ENCODE data around the gene STIM2. TPM values are rescaled to one million over a fixed set of nuclear protein-coding genes. Genes with fewer than 3 reads are reported as not detected.

STIM2 gene
- total RNA-seq, 1 donor from 2014 or later: 51.0 TPM

GRCh38 chr4:26942871-26943270 is 82.2 kb downstream of the STIM2 start:
- H3K9me3 Mint-ChIP-seq: peaks cover 13% of the 10 kb centered on the region
- no peak for DNase-seq (ENCODE audit: low spot score in 2 of 2, unreplicated experiment in 2 of 2)
- H3K4me1 Mint-ChIP-seq: peaks cover 2% of the 10 kb centered on the region
- no peaks in the 10 kb centered on the region for H3K27me3 Mint-ChIP-seq (ENCODE audit: low read depth)
- no peak overlapping the region for H3K4me3 Mint-ChIP-seq
- TF ChIP-seq CTCF (IDR thresholded peaks at IDR 0.05; ENCODE audit: unreplicated experiment): no peak
- peaks cover 6% of the 10 kb centered on the region for H3K36me3 Mint-ChIP-seq
- H3K27ac Mint-ChIP-seq: no peak overlapping the region

GRCh38 chr4:26943391-26943790 is 82.8 kb downstream of the STIM2 start:
- no peak overlapping the region for H3K27ac Mint-ChIP-seq
- TF ChIP-seq CTCF (IDR thresholded peaks at IDR 0.05; ENCODE audit: unreplicated experiment): no peak
- peaks cover 13% of the 10 kb centered on the region for H3K9me3 Mint-ChIP-seq
- no peak for DNase-seq (ENCODE audit: low spot score in 2 of 2, unreplicated experiment in 2 of 2)
- no peak overlapping the region for H3K4me3 Mint-ChIP-seq
- H3K27me3 Mint-ChIP-seq (ENCODE audit: low read depth): no peaks in the 10 kb centered on the region
- H3K4me1 Mint-ChIP-seq: peaks cover 2% of the 10 kb centered on the region
- H3K36me3 Mint-ChIP-seq: peaks cover 6% of the 10 kb centered on the region

- Mint-ChIP-seq H3K4me3 (no peak overlapping the region), H3K9me3 (peaks cover 16% of the 10 kb centered on the region), H3K27ac (no peak overlapping the region), H3K27me3 (ENCODE audit: low read depth) (no peaks in the 10 kb centered on the region), H3K36me3 (peaks cover 8% of the 10 kb centered on the region), H3K4me1 (no peaks in the 10 kb centered on the region)
- no peak for TF ChIP-seq CTCF (IDR thresholded peaks at IDR 0.05; ENCODE audit: unreplicated experiment)
- DNase-seq (ENCODE audit: low spot score in 2 of 2, unreplicated experiment in 2 of 2): no peak
Measured at GRCh38 chr4:26945794-26946193, 85.2 kb downstream of the STIM2 start.

GRCh38 chr4:26947318-26947717 is 86.7 kb downstream of the STIM2 start:
- no peak overlapping the region for H3K27ac Mint-ChIP-seq
- peaks cover 26% of the 10 kb centered on the region for H3K9me3 Mint-ChIP-seq
- no peak for TF ChIP-seq CTCF (IDR thresholded peaks at IDR 0.05; ENCODE audit: unreplicated experiment)
- H3K27me3 Mint-ChIP-seq (ENCODE audit: low read depth): no peaks in the 10 kb centered on the region
- no peak overlapping the region for H3K4me3 Mint-ChIP-seq
- no peaks in the 10 kb centered on the region for H3K4me1 Mint-ChIP-seq
- DNase-seq (ENCODE audit: low spot score in 2 of 2, unreplicated experiment in 2 of 2): no peak
- peaks cover 15% of the 10 kb centered on the region for H3K36me3 Mint-ChIP-seq

- H3K27me3 Mint-ChIP-seq (ENCODE audit: low read depth): no peaks in the 10 kb centered on the region
Measured at GRCh38 chr4:26950446-26950845, 89.8 kb downstream of the STIM2 start.

More at GRCh38 chr4:26950446-26950845, 89.8 kb downstream of the STIM2 start:
- H3K4me1 Mint-ChIP-seq: peaks cover 2% of the 10 kb centered on the region
- no peak for TF ChIP-seq CTCF (IDR thresholded peaks at IDR 0.05; ENCODE audit: unreplicated experiment)
- no peak for DNase-seq (ENCODE audit: low spot score in 2 of 2, unreplicated experiment in 2 of 2)
- peaks cover 19% of the 10 kb centered on the region for H3K9me3 Mint-ChIP-seq
- peaks cover 9% of the 10 kb centered on the region for H3K36me3 Mint-ChIP-seq
- H3K4me3 Mint-ChIP-seq: no peak overlapping the region
- H3K27ac Mint-ChIP-seq: no peak overlapping the region
